Upper lobe of right lung (tissue), 1 donor: ENCODE measurements around the gene NPHP4. TPM values are rescaled to one million over a fixed set of nuclear protein-coding genes. Genes with fewer than 3 reads are reported as not detected.

ENCODE experiments used
- ATAC-seq: fragments of 200-7000 bp; cut with Tn5 transposase; one replicate; pipeline ENCODE4 v1.9.1; 2020; ENCODE audit warnings: mild to moderate bottlenecking, moderate library complexity
- DNase-seq: peaks from one replicate; pipeline ENCODE4 v3.0.0-alpha.2; 2020
- H3K27ac ChIP-seq: fragments of 200-600 bp; one replicate; pipeline ENCODE4 v1.8.0; 2022
- H3K27me3 ChIP-seq: fragments of 200-600 bp; one replicate; pipeline ENCODE4 v1.8.0; 2022; ENCODE audit warnings: mild to moderate bottlenecking
- H3K36me3 ChIP-seq: fragments of 200-600 bp; one replicate; pipeline ENCODE4 v1.8.0; 2022
- H3K4me1 ChIP-seq: fragments of 200-600 bp; one replicate; pipeline ENCODE4 v1.8.0; 2022
- H3K4me3 ChIP-seq: fragments of 200-600 bp; one replicate; pipeline ENCODE4 v1.8.0; 2022; ENCODE audit warnings: mild to moderate bottlenecking
- H3K9me3 ChIP-seq: fragments of 200-600 bp; one replicate; pipeline ENCODE4 v1.8.0; 2022
- CTCF ChIP-seq: fragments of 200-600 bp; IDR thresholded peaks from one replicate; pipeline ENCODE4 v1.8.0; 2022; ENCODE audit warnings: antibody characterized with exemption
- intact Hi-C: fragments of 100-400 bp; cut with DNase I; formaldehyde crosslinking; loops from one replicate; pipeline ENCODE4 v1.11.0; 2022
- total RNA-seq: library from RNA; stranded (reverse); fragmentation: NEBNext Ultra II Directional; extraction: Animal tissue kit (Norgen Biotek cat#: 25700); gene quantifications from one replicate; pipeline ENCODE4 v1.2.1, GENCODE V29; 2021
- donor health status: DM: no; HTN: yes; CAD: no; lungs with severe emphysema.

Gene NPHP4
- total RNA-seq, 1 donor from 2014 or later, result 14.6 TPM

GRCh38 chr1:6028042-6028850 is 36.0 kb upstream of the NPHP4 start:
- Histone ChIP-seq H3K9me3 (no peaks in the 10 kb centered on the region), H3K27ac (peak overlapping the region; percentile 78), H3K27me3 (no peaks in the 10 kb centered on the region), H3K4me1 (peaks cover 8% of the 10 kb centered on the region), H3K4me3 (peak overlapping the region; percentile 48), H3K36me3 (no peaks in the 10 kb centered on the region)
- intact Hi-C loops, result no loop called here
- ATAC-seq (peak; percentile 77), DNase-seq (peak; percentile 76)
- TF ChIP-seq CTCF, result no peak

- H3K27ac ChIP-seq, result peak overlapping the region; percentile 78
- intact Hi-C loops, result no loop called here
- H3K4me3 ChIP-seq, result peak overlapping the region; percentile 48
- DNase-seq, result no peak
- H3K4me1 ChIP-seq, result peaks cover 8% of the 10 kb centered on the region
- no peak for TF ChIP-seq CTCF
- H3K27me3 ChIP-seq, result no peaks in the 10 kb centered on the region
- no peaks in the 10 kb centered on the region for H3K9me3 ChIP-seq
- peak; percentile 19 for ATAC-seq
- H3K36me3 ChIP-seq, result no peaks in the 10 kb centered on the region
These were observed 35.4 kb upstream of the NPHP4 start for GRCh38 chr1:6027591-6027990.

- ATAC-seq, result peak; percentile 91
- Histone ChIP-seq H3K4me1 (peaks cover 8% of the 10 kb centered on the region), H3K27me3 (no peaks in the 10 kb centered on the region), H3K27ac (peak overlapping the region; percentile 66), H3K36me3 (no peaks in the 10 kb centered on the region), H3K4me3 (peak overlapping the region; percentile 48), H3K9me3 (no peaks in the 10 kb centered on the region)
- intact Hi-C loops, result no loop called here
- peak; percentile 96 for DNase-seq
- TF ChIP-seq CTCF, result no peak
These were observed 34.0 kb upstream of the NPHP4 start for GRCh38 chr1:6026095-6026809.

- no peaks in the 10 kb centered on the region for H3K27me3 ChIP-seq
- no peaks in the 10 kb centered on the region for H3K9me3 ChIP-seq
- no peaks in the 10 kb centered on the region for H3K36me3 ChIP-seq
- peak overlapping the region; percentile 48 for H3K4me3 ChIP-seq
- ATAC-seq (peak; percentile 37), DNase-seq (no peak)
- intact Hi-C loops, result no loop called here
- H3K4me1 ChIP-seq, result peaks cover 8% of the 10 kb centered on the region
- TF ChIP-seq CTCF, result no peak
- peak overlapping the region; percentile 66 for H3K27ac ChIP-seq
These were observed 33.3 kb upstream of the NPHP4 start for GRCh38 chr1:6025269-6026094.

GRCh38 chr1:6024376-6024775 is 32.2 kb upstream of the NPHP4 start:
- no peak overlapping the region for H3K27ac ChIP-seq
- no peaks in the 10 kb centered on the region for H3K36me3 ChIP-seq
- H3K9me3 ChIP-seq, result no peaks in the 10 kb centered on the region
- no peak for TF ChIP-seq CTCF
- no peak overlapping the region for H3K4me3 ChIP-seq
- H3K4me1 ChIP-seq, result peaks cover 6% of the 10 kb centered on the region
- H3K27me3 ChIP-seq, result no peaks in the 10 kb centered on the region
- ATAC-seq (no peak), DNase-seq (no peak)
- intact Hi-C loops, result no loop called here
